Measurements from ENCODE around the gene KCNC3.

DNA sequence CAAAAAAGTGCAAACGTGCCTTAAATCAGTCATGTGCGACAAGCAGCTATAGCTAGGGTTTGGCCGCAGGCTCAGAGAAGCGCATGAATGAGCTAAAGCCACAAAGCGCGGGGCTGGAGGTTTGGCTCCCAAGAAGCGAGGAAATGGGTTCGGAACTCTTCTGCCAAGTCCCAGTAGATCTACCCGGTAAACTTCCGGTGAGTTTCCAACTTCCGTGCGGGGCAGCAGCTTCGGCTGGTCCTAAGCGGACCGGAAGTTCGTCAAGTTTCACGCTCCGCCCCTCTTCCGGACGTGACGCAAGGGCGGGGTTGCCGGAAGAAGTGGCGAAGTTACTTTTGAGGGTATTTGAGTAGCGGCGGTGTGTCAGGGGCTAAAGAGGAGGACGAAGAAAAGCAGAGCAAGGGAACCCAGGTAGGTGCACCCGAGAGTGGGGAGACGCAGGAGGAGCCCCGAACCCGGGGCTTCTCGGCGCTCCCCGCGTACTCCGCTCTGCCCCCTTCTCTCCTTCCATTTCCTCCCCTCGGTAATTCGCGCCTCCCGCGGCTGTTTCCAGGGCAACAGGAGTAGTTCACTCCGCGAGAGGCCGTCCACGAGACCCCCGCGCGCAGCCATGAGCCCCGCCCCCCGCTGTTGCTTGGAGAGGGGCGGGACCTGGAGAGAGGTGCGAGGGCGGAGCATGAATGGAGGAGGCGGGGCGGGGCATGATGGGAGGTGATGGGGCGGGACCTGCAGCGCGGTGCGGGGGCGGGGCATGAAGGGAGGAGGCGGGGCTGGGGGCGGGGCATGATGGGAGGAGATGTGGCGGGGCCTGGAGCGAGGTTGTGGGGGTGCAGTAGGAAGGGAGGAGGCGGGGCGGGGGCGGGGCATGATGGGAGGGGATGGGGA lies 47.2 kb upstream of the KCNC3 start, which contains the start of gene NR1H2:
- TF ChIP-seq, protein P1, sequence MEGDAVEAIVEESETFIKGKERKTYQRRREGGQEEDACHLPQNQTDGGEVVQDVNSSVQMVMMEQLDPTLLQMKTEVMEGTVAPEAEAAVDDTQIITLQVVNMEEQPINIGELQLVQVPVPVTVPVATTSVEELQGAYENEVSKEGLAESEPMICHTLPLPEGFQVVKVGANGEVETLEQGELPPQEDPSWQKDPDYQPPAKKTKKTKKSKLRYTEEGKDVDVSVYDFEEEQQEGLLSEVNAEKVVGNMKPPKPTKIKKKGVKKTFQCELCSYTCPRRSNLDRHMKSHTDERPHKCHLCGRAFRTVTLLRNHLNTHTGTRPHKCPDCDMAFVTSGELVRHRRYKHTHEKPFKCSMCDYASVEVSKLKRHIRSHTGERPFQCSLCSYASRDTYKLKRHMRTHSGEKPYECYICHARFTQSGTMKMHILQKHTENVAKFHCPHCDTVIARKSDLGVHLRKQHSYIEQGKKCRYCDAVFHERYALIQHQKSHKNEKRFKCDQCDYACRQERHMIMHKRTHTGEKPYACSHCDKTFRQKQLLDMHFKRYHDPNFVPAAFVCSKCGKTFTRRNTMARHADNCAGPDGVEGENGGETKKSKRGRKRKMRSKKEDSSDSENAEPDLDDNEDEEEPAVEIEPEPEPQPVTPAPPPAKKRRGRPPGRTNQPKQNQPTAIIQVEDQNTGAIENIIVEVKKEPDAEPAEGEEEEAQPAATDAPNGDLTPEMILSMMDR (IDR thresholded peaks at IDR 0.05; ENCODE audit: low read depth, low read length, poor library complexity, severe bottlenecking) = no peak
- no peak for TF ChIP-seq EZH2phosphoT487 (IDR thresholded peaks at IDR 0.05; ENCODE audit: borderline replicate concordance, low read length)

Data from DOHH2 (cell line).